Prostate gland (tissue), 2 donors: ENCODE measurements around the gene LRRC8E.

Source experiments
- POLR2A ChIP-seq: fragments of 450-650 bp; IDR thresholded peaks from one replicate; pipeline ENCODE4 v1.6.1; 2016; ENCODE audit warnings: antibody characterized with exemption, mild to moderate bottlenecking
- POLR2AphosphoS5 ChIP-seq: sonication (generic); formaldehyde crosslinking; IDR thresholded peaks from one replicate; pipeline ENCODE4 v1.6.1; 2017; ENCODE audit warnings: antibody characterized with exemption
- TF ChIP-seq, protein P1 (sequence below), 4 experiments: fragments of 200-600 bp in 2 of 4; fragments of 450-650 bp in 2 of 4; sonication (generic) in 2 of 4; IDR thresholded peaks; 1 replicate in 3 of 4; 2 replicates in 1 of 4; pipeline ENCODE4 v1.5.1; 2016 to 2019; ENCODE audit warnings: antibody characterized with exemption in 4 of 4, mild to moderate bottlenecking in 2 of 4, moderate library complexity in 2 of 4

DNA sequence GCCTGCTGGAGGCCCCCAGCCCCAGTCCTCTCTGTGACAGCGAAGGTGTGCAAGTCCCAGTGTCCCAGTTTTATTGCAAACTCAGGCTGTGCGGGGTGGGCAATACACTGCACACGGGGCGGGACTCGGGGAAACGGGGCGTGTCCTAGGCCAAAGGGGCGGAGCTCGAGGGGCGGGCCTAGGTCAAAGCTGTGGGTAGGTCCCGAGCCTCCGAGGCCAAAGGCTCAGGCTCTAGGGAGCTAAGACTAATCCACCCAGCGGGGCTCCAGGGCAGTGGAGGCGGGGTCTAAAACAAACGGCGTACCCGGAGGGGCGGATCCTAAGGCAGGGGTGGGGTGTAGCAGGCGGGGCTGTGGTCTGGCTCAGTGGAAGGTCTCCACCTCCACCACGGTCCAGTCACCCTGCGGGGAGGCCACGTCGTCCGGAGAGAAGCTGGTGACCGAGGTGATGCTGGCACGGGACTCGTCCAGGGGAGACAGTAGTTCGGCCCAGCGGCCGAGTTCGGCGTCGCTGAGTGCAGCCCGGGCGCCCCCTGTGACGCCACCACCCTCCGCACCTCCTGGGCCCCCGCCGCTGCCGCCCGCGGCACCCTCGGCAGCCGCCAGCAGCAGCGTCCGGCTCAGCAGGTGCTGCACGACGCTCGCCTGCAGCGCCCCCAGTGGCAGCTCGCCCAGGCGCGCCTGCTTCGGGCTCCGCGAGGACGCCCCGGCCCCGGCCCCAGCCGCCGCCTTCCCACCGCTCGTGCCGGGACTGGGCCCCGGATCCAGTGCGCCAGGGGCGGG is 19.4 kb upstream of the LRRC8E start:
- TF ChIP-seq, protein P1, sequence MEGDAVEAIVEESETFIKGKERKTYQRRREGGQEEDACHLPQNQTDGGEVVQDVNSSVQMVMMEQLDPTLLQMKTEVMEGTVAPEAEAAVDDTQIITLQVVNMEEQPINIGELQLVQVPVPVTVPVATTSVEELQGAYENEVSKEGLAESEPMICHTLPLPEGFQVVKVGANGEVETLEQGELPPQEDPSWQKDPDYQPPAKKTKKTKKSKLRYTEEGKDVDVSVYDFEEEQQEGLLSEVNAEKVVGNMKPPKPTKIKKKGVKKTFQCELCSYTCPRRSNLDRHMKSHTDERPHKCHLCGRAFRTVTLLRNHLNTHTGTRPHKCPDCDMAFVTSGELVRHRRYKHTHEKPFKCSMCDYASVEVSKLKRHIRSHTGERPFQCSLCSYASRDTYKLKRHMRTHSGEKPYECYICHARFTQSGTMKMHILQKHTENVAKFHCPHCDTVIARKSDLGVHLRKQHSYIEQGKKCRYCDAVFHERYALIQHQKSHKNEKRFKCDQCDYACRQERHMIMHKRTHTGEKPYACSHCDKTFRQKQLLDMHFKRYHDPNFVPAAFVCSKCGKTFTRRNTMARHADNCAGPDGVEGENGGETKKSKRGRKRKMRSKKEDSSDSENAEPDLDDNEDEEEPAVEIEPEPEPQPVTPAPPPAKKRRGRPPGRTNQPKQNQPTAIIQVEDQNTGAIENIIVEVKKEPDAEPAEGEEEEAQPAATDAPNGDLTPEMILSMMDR (IDR thresholded peaks at IDR 0.05): peak; percentile 77 to 94 (median 86)
- TF ChIP-seq POLR2A: no peak
- TF ChIP-seq POLR2AphosphoS5: no peak
